Inflammatory macrophage treated with lipopolysaccharide for 4 hours (primary cell): ENCODE results near the gene USH1C.

Experiments
- DNase-seq: peaks from one replicate; pipeline ENCODE4 v3.0.0-alpha.2; 2020

Gene USH1C

DNA sequence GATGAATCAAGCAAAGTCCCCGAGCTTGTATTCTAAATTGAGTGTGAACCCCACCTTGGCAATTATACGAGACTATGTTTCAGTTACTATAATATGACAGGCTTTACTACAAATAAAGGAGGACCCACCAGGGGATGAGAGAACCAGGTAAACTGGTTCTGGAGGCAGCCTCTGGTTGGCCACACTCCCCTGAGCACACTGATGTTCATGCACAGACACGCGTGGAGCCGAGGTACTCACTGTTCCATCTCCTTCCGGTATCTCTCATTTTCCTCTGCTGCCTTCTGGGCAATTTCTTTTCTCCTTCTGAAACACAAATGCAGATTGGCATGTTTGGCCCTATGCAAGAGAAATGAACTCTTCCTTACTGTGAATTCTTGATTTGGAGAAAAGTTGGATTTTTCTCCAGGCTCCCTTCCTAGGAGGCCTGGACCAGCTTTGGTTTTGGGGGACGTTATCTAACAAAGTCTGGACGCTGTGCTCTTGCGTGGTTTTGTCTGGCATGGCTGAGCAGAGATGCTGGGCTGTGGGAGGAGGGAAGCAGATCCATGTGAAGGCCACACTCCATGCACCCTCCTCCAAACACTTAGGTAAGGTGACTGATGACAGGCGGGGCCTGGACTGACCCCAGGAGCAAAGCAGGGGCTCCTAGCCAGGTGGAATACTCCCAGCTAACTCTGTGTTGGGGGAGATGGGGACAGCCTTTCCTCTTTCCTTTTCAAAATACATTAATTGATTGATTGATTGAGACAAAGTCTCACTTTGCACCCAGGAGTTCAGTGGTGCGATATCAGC is 22.9 kb downstream of the USH1C start:
- DNase-seq, result no peak

DNA sequence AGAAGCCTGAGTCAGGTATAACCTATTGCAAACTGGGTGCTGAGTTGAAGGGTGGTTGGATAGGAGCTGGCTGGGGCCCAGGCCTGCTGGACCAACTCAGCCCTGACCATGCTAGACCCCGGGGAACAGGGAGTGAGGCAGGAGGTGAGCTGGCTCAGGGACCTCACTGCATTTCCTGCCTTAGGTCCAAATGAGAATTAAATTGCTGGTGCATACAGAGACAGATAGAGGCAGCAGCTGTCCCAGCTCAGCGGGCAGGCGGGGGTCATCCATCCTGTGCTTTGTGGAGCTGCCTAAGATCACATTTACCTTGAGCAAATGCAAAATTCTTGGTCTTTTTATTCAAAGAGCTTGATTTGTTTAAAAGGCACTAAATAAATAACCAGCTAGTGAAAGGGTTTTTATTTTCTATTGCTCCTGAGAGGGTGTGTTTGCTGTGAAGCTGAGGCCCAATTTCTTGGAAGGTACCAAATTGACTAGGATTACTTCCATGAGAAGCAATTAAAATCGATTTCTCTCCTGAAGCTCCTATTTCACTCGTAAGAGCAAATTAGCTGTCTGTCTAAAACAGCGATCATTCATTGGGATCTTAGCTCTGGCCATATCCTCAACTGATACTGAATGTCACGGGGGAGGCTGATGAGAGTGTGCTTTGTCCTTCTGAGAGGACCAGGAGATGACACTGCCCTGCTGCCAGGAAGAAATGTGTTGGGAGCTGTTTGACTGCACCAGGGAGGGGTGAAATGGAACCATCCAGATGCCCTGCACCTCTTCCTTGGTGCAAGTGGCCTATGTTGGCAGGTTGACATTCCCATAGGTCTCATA is 24.9 kb downstream of the USH1C start:
- DNase-seq, result no peak

DNA sequence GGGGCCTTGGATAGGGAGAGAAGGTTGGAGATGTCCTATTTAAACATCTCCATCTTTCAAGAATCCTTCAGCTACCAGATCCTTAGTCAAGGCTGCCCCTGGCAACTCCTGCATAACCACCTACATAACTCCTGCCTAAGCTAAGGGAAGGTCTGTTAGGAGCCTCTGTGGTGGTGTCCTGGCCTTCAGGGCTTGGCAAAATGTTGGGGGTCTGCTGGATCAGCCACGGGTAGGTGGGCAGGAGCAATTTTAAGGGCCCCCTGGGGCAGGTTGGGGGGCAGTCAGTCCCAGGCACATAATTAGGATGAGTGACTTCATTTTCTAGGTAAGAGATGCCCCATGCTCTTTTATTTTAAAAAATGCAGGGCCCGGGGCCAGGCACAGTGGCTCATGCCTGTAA is 25.9 kb downstream of the USH1C start:
- DNase-seq, result no peak

DNA sequence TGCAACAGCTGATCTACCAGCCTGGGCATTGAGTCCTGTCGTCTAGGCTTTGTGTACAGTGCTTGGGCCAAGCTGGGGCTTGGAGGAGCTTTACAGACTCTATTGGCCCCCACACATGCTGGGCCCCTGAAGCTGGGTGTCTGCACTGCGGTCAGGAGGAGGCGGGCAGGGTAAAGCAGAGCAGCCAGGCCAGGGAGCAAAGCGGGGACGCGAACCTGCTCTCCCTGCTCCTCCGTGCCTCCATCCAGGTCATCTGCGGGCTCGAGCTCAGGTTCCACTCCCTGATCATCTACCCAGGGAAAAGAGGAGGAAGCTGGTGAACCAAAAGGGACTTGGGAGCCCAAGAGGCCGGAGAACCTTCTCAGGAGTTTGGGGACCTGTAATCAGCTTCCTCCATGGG is 27.0 kb downstream of the USH1C start:
- DNase-seq, result no peak

DNA sequence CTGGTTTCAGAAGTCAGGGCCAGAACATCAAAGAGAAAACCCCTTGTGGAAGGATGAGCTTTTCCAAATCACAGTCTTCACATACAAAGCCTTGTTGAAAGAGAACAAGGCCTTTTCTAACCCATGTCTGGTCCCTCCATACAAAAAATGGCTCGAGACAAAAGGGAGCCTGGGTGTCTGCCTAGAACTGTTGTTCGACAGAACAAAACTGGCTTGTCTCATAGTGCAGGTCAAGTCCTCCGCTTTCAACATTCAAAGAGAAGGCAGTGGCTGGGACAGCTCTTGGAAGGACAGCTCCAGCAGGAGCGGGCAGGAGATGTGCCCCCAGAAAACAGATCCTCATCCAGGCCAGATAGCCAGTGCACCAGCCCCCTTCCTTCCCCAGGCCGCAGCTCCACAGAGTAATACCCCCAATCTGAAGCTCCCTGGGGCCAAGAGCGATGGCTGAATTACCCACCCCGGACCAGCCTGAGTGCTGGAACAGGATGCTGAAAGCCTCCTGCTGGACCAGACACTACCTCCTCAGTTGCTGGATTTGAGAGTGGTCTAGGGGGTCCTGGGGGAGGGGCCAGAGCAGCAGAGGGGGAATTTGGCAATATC is 27.6 kb downstream of the USH1C start:
- DNase-seq, result no peak

DNA sequence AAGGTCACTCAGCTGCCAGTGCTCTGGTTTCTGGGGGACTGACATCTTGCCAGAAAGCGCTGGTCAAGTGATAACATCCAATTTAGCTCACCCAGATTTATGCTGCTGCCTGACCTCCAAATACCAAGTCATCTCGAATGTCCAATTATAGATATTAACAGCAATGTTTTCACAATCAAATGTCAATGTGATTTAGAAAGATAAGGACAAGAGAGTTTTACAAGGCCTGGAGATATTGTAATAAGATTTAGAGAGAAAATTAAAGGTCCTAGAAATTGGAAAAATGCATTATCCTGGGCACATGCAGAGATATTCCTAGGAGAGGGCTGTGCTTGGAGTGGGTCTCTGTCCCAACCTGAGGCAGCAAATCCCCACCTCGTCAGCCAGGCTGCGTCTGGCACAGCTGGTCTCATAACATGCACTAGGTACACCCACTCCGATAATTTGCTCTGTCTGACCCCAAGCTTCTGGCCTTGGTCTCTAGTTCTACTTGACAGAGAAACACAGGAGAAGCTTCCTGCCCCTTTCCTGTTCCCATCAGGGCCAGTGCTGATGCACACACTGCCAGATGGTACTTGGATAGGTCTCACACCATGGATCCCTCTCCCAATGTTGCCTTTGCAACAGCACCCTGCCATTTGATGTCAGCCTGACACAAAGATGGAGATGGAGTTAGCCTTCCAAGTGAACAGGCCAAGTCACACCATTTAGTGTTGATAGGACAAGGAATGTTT is 28.6 kb downstream of the USH1C start:
- DNase-seq, result no peak

DNA sequence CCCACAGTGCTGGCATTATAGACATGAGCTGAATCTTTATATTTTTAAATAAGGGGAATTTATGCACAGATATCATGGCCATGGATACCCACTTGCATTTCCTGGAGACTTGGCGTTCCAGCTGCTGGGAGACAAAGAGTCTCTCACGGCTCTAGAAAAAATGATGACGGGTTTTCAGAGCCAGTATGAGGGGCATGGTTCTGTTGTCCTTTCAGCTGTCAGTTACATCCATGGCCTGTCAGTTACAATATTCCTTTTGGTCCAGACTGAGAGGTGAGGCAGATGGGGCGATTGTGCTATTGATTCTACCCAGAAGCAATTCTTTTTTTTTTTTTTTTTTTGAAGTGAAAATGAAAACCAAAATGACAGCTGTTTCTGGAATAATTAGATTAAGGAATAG is 29.7 kb downstream of the USH1C start:
- no peak for DNase-seq

DNA sequence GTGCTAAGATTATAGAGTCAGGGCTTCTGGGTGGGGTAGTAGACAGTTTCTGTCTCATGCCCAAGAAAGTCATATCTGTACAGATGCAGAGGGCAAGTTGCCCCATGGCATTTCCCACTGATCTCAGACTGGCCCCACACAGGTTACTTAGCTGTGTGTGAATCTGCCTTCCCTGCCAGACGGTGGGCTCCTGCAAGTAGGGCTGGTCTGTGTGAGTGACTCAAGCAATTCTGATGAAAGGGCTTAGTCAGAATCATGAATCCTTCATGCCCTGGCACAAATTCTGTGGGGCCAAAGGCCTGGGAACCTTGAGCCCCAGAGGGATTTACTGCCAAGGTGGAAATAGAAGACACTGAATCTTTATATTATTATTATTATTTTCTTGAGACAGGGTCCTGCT is 30.4 kb downstream of the USH1C start:
- DNase-seq, result no peak

DNA sequence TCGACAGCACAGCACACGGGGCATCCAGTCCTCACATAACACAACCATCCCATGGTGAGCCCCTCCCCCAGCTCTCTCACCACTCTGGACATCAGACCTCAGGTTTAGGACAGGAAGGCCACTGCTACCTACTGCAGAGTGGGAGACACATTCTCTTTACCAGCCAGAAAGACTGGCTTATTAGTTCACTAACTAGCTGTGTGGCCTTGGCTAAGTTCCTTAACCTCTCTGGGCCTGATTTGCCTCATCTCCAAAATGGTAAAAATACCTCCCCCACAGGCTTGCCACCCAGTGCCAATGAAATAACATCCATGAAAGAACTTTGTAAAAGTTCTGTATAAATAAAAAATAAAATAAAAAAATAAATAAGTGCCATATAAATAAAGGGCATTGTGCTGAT is 32.1 kb downstream of the USH1C start:
- no peak for DNase-seq

DNA sequence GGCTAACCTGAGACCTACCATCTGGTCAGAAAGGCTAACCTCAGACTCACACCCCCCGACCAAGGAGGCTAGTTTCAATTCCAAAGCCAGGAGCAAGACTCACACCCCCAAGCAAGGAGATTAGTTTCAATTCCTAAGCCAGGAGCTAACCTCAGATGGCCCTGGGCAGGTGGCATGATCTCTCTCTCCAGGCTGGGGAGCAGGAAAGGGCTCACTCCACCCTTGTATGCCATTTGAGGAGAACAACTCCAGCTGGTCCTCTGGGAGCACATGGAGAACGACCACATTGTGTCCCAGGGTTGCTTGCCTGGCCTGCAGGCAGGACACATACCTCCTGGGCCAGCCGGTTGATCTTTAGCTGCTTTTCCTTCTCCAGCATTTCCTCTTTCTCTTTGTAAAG is 32.6 kb downstream of the USH1C start:
- DNase-seq, result no peak

DNA sequence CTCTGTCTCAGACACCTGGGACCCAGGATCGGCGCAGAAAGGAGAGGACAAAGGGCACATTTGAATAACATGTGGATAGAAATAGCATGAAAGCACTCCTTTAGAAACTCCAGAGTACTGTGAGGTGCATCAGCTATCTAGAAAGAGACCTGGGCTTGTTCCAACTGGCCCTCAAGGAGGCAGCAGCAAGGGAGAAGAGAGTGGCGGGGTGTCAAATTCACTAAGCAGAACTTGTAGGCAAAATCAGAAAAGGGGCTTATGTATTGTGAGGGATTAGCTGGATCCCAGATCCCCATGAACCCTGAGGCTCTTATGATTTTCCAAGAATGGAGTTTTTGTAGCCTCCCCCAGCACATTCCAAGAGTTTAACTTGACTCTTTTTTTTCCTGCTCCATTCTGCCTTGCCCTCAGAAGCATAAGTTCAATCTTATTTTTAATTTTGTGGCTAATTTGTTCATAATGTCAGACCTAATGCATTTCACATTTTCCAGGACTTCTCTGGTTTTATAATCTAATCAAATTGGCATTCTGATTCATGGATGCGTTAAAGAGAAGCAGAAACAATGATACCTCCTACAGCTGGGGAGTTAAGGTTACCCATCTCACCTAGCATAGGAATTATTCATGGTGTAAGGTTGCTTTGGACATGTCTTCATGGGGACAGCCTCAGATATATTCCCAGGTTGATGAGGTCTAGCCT is 33.6 kb downstream of the USH1C start:
- DNase-seq, result no peak

DNA sequence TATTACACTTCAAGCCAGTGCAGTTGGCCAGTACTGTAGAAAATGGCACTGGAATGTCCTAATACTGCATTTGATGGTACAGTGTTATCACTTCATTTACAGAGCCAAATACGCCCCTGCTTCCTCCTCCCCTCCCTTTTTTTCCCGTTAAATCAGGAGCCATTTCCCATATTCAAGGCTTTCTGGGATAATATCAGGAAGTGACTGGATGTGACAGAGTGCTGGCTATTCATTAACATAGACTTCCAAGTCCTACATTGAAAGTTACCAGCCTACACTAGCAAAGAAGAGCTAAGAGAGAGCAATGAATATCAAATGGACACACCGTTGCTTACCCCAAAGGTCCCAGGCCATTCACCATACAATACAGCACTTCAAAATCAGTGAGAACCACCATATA is 35.4 kb downstream of the USH1C start:
- no peak for DNase-seq

DNA sequence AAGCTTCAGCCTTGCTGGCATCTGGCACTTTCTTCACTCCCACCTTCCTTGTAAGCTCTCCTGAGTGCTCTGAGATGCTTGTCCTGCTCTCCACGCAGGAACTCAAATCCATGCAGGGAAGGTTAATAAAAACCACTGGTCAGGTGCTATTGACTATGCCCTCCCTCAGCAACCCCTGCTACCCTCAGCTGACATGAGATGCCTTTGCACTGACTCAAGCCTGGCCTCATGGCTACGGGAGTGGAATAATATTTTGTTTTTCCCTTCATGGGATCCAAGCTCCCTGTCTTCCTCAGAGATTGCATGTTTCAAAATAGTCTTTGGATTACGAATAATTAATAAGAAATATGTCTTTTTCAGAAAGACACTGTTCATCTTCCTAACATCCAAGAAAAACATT is 35.9 kb downstream of the USH1C start:
- no peak for DNase-seq

DNA sequence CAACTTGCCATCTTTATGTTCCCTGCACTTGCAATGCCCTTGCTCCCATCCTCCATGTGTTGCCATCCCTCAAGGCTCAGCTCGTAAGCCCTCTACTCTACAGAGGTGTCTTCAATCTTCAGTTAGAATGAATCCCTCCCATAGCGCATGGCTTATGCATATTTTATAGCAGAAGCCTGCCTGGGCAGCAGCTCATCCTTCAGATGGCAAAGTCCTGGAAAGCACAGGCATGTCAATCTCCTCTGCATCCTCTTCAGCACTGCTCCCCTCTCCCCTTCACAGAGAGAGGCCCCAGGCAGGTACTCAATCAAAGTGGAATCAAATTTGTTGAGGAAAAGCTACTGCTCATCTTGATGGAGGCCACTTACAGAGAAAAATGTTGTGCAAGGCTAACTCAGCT is 36.4 kb downstream of the USH1C start:
- DNase-seq, result no peak

DNA sequence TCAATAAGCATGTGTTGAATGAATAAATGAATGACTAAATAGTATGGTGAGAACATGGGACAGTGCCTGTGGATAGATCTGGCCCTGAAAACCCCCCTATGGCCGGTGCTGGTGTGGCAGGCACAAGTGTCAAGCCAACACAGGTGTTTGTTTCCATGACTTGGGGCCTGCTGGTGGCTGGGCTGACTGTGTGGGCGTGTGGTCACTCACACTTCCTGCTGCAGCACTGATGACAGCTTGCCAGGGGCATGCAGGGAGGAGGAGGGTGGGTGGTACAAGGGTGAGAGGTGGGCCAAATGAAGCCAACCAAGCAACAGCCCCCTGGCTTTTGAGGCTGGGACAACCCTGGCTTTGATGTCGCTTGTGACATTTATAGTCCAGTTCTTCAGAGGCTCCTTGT is 37.3 kb downstream of the USH1C start:
- DNase-seq, result no peak

DNA sequence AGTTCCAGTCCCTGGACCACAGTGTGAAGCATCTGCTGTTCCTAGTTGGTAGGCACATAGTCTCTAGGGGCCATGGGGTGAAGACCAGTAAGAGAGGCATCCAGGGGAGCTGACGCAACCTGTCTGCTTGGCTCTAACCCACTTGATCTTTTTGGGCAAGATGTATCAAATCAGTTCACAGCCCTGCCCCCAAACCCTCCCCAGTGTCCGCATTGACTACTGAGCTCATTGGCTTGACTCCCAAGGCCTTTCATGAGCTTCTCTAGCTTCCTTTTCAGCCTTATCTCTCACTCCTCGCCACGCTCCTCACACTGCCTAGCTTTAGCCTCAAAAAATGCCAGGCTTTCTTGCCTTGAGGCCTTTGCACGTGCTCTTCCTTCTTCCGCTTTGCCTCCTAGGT is 37.9 kb downstream of the USH1C start:
- DNase-seq, result no peak

DNA sequence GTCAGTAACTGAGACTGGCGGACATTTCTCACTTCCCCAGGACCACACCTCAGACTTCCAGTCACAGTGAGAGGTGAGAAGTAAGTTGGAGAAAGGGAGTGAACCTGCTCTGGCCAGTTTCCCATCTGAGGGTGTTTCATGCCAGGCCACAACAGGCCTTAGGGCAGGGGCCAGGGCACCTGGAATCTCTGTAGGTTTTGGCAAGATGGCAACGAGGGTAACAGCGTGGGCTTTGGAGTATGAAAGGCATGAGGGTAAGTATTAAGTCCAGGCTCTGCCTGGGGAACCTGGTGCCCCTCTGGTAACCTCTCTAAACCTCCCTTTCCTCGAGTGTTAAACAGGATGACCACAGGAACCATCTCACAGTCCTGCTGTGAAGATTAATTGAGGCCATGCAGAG is 39.1 kb downstream of the USH1C start:
- no peak for DNase-seq

DNA sequence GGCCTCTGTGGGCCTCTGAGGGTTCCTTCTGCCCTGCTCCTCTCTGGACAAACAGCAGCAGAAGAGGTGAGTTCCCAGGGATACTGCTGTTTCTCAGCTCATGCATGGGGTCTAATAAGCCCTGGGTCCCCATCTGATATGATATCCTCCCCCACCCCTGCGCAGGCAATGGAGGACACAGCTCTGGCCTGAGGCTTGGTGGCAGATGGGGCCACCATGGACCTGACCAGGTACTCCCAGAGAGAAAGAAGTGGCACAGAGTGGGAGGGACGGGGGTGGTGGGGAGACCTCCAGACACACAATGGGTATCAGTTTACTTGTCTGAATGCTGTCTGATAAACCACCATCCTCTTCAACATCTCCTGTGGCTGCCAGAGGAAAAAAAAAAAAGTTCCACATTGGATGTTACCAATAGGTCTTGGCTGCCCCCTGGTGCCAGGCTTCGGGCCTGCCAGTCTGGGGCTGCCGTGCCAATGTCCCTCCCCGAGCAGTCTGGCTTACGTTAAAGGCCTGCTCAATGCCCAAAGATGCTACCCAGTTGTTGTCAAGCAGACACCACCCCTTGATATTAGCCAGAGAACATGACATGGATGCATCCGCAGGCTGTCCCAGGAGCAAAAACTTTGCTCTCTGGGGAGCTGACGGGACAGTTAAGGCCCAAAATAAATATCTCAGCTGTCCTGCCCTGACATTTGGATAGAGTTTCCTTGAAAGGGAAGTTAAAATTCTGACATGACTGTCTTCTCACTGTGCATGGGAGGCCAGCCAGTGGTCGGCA is 39.7 kb downstream of the USH1C start:
- DNase-seq, result peak; percentile 66

DNA sequence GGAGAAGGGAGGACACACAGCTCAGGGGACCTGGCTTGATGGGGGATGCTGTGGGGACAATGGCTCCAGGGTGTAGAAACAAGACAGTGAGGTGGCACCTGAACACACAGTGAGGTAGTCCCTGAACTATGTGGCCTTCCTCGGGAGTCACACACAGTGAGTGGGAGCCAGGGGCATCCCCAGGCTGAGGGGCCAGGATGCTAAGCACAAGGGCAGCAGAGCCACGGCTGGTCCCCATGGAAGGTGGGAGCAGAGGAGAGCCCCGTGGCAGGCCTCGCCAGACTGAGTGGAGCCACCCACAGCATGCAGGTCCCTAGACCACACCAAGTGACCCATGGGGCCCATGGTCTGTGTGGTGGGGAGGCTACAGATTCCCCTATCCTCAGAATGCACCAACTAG is 41.6 kb downstream of the USH1C start:
- DNase-seq, result no peak

DNA sequence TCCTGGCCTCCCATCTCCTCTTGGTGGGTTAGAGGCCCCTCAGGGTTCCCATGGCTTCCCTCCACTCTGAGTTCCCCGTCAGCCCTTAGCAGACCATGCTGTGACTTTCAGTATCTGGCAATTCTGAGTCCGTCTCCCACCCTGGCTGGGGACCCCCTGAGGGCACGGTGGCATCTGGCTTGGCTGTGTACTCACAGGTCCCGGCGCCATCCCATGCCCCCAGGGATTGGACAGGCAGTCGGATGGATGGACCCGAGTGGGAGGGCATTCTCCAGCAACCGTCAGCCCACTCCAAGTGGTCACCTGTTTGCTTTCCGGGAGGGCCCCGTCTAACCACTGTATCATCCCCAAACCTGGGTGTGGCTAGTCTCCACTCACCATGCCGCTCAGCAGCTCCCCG is 43.5 kb downstream of the USH1C start:
- DNase-seq, result no peak

DNA sequence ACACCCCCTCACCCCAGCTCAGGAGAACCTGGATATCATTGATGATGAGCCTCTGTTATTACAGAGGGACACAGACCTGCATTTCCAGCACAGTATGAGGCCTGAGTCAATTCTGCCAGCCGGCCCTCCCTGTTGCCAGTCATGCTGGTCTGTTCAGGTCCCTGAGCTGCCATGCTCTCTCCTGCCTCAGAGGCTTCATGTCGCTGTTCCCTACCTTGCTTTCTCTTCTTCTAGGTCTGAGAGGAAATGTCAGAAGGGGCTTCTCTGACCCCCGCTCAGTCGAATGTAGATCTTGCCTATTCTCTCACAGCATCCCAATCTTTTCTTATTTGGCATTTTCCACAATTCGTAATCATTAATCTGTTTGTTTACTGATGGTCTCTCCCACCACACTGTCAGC is 45.7 kb downstream of the USH1C start:
- no peak for DNase-seq

DNA sequence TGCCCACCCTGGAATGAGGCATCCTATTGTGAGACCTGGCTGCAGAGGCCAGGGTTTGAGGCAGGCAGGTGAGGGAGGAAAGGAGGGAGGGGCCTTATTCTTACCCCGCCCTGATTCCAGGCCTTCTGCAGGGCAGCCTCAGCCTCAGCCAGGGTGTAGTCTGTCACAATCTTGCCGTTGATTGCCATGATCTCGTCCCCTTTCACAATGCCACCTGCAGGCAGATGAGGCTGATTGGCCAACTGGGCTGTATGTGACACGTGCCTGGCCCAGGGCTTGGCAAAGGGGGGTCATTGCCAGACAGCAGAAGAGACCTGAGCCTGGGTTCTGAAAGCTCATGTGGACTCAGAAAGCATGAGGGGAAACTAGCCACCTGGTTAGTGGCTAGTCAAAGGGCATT is 46.2 kb downstream of the USH1C start:
- DNase-seq, result no peak
